Anterior cingulate cortex (tissue), 58 donors: Measurements from ENCODE around the gene WDR7.
A peak's percentile ranks its signal among the peaks of the same experiment; 100 is the strongest.

Source experiments
- DNase-seq, 58 donors: peaks; one replicate each; lab custom pipeline; 2025; lab: John Stamatoyannopoulos, UW

WDR7 gene

DNA sequence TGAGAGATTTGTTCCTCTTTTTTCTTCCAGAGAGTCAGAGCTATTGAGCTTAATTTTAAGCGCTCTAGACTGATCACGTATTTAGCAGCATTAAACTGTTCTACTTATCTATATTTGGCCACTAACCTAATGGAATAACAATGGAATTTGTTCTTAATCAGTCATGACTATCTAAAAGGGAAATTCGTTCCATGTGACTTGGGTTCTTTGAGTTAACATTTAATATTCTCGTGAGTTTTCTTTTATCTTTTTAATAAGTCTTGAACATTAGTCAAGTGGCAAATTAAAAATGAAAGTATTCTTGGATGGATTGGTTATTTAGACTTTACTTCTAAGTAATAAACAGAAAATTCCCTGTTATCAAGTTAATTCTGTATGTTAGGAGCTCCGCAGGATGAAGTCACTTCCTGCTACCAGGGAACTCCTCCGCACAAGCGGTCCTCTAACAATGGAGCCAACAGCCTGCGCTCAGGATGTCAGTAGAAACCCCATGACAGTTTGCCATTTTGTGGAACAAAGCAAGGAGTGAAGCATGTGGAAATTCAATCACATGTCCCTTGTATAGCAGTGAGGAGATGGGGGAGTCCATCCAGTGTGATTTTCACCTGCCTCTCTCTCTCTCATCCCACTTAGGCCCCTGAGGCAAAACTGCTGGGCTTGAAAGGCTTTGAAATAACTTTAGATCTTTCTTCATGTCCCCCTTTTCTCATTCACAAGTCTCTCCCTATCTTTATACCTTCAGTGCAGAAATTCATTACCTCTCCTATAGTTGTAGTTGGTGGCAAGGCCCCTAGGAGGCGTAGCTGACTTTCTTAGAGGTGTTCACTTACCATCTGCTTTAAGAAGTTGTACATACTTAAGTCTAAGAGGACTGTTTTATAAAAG, 138.1 kb downstream of the WDR7 start:
- DNase-seq: no peak

DNA sequence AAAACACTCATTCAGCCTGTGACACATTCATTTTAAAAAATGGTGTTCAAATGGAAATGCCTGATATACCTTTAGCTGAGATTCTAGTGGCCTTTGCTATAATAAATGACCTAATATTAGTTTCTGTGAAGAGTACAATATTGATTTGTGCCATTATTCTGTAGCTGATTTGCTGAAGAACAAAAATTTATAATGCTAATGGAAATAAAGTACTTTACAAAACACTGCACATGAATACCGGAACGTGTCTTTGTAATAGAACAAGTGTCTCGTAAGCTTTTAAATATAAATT, 138.7 kb downstream of the WDR7 start:
- no peak for DNase-seq

DNA sequence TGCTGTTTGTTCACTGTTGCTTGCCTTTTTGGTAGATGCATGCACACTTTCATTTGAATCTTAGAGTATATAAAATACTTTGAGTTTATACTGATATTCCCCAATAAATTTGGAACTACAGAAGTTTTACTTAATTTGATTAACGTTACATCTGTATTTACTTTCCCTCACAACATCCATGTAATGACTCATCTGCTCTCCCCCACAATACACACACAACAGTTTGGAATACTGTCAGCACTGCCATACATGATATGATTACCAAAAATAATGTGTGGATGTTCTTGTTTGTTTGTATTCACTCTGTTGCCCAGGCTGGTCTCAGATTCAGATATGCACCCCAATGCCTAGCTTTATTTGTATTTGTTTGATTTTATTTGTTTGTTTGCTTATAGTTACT, 144.2 kb downstream of the WDR7 start:
- no peak for DNase-seq

DNA sequence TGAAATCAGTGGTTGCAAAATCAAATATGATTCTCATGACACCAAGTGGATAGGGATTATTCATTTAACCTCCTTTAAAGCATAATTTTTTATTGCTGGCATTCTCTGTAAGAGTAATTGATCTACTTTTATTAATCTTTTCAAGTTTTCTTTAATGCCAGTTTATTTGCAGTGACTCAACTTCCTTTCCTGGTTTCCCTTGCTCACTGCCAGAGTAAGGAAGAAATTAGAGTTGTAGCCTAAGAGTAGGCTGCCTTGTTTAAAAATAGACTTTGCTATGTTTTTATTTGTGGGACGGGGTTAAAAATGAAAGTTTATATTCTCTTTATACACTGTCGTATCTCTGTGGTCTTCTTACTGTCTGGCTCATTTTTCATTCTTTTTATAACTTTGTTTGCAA, 148.6 kb downstream of the WDR7 start:
- no peak for DNase-seq

DNA sequence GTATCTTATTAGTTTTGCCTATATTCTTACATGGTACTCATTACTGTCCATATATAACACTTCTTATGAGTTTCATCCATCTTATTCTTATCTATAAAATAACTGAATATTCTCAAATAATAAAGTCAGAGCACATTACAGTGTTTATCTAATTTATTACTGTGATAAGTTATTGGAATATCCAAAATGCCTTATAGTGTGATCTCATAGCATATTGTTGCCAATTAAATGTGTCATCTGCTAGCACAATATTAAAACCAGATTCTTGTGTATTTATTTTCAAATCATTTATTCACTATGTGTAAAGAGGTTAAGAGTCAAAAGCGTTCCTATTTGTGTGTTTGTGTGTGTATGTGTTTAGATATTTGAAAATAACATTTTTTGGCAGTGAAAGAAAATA, 151.9 kb downstream of the WDR7 start:
- no peak for DNase-seq

DNA sequence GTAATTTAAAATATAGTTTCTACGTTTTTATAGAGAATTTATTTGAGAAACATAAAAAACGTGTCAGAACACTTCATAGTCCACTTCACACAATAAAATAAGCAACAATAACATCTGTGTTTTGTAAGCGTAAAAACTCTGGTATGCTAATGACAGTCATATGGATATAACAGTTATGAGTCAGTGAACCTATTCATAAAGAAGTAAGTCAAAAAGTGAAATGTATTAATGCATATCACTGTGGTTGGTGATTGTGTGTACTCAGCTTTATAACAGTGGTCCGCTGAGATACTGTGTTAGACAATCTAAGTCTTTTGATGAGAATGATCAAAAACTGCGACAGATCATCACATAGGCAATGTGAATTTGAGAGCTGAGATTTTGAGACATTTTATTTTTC, 153.2 kb downstream of the WDR7 start:
- DNase-seq: no peak

DNA sequence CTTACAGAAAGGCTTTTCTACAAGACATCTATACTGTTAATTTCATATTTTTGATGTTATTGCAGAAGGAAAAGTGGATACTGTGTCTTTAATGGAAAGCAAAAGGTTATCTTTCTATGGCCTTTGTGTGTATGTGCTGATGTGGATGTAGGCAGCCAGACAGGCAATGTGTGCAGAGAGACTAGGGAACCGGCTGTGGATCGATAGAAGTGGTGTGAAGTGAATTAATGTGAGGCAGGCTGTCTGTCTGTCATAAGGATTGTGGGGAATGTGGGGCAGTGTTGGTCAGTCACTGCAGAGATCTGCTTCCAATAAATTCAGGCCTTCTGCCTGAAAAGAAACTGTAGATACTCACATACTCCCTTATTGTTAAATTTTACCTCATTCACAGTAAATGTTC, 156.7 kb downstream of the WDR7 start:
- DNase-seq: no peak

DNA sequence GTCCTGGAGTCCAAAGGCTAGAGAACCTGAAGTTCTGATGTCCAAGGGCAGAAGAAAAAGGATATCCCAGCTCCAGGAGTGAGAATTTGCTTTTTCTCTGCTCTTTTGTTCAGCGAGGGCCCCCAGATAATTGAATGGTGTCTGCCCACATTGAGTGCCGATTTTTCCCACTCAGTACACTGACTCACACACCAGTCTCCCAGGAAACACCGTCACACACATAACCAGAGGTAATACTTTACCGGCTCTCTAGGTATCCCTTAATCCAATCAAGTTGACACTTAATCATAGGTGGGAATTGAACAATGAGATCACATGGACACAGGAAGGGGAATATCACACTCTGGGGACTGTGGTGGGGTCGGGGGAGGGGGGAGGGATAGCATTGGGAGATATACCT, 161.5 kb downstream of the WDR7 start:
- no peak for DNase-seq

DNA sequence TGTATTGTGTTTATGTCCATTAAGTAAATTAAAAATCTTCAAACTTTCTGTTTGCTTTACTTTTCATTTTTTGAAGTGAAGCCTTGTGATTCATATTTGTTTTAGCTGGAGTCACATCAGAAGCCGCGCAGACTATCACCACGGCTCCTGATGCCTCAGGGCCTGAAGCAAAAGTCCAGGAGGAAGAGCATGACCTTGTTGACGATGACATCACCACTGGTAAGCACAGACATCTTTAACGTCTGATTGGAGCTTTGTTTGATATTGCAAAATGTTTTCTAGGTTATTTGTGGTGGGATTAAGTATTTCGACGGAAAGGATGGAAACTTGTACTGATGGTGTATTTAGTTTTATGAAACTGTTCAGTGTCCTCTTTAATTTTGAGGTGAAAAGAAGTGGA, 164.8 kb downstream of the WDR7 start:
- DNase-seq: no peak

DNA sequence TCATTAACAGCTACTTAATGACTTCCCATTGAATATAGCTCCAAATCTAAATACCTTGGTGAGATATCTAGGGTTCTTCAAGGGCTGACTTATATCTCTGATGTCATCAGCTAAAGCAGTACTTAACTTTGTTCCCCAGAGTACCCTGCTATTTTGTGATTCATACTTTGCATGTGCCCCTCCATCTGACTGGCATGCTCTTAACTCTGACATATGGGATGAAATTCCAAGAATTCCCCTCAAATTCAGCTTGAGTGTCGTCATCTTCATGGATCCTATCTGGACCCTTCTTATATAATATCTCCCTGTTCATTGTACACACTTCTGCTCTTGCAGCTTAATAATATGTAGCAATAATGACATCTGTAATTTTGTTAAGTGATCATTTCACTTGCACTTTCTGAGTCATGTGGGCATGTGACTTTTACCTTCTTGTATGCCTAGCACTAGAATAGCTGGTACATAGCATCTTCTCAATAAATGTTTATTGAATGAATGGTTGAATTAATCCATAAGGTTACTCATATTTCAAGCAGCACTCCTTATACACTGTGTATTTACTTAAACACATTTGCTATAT, 172.9 kb downstream of the WDR7 start:
- DNase-seq: no peak

DNA sequence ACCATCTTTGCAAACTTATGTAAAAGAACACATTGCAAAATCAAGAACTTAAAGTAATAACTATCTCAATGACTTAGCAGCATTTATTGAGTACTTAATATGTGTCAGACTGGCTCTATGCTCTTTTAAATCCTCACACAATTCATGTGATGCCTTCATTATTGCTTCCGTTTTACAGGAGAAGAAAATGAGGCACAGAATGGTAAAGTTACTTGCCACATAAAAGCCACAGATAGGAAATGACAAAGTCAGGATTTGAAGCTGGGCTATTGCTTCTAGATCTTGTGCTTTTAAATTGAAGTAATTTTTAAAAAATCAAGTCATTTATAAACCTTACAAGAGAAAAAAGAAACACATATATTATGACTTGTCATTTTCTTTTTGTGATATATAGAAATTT, 174.2 kb downstream of the WDR7 start:
- no peak for DNase-seq

DNA sequence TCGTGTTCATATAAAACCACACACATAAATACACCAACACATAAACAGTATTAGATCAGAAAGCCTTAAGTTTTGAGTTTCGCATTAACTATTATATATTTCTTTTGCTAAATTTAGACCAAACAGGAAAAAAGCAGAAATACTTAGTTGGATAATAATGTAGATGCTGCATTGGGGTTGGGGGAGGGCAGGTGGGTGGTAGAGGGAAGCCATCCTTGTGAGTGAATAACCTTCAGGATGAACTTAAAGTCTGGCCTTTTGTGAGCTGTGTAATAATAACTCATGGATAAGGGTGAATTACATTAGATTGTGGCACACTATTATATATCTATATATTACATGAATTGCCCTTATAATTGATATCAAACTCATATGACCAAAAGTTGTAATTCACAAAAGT, 174.7 kb downstream of the WDR7 start:
- no peak for DNase-seq

DNA sequence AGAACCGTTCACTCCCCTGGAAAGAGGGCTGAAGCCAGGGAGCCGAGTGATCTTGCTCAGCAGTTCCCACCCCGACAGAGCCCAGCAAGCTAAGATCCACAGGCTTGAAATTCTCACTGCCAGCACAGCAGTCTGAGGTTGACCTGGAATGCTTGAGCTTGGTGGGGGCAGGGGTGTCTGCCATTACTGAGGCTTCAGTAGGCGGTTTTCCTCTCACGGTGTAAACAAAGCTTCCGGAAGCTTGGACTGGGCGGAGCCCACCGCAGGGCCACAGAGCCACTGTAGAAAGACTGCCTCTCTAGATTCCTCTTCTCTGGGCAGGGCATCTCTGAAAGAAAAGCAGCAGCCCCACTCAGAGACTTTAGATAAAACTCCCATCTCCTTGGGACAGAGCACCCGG, 180.8 kb downstream of the WDR7 start:
- DNase-seq: no peak

DNA sequence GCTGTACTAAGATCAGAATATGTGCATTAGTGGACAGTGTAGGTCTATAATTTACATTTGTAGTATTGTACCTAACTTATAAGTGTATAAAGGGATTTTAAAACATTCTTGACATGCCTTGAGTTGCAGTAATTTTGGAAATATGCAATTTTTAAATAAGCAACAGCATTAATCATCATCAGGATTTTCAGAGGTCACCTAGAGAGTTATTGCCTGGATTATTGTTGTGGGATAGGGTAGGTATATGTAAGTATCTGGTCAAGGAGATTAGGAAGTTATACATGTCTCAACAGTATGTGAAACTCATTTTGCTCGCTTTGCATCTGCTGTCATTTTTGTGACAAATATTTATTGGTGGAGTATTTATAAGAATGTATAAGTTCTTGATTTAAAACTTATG, 184.2 kb downstream of the WDR7 start:
- no peak for DNase-seq

DNA sequence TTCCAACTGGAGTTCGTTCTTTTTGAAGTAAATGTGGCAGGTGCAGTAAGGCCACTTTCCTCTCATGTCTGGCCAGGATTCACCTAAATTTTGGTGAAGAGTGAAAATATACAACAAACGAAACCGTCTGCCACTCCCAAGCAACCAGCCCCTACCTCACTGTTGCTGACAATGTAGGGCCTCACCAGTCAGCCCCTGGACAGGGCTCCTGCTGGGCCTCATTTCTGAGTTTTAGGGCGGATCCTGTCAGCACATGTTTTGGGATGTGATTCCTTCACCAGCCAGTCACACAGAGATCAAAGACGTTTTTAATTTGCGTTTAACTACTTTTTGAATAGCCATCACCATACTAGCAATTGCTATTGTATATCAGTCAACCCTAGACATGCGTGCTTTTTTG, 185.0 kb downstream of the WDR7 start:
- DNase-seq: no peak

DNA sequence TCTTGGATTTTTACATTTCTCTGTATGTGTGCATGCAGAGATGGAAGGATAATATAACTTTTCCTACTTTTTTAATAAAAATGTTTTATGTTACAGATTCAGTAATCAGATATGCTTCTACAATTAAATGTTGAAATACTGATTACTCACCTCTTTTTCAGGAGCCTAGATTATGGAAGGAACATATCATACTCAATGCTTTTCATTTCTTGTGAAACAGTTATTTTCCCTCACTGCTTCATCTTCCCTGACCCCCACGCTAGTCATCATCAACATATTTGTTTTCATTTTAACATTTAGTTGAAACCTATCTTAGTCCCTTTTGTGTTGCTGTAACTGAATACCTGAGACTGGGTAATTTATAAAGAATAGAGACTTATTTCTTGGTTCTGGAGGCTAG, 190.7 kb downstream of the WDR7 start:
- DNase-seq: no peak

DNA sequence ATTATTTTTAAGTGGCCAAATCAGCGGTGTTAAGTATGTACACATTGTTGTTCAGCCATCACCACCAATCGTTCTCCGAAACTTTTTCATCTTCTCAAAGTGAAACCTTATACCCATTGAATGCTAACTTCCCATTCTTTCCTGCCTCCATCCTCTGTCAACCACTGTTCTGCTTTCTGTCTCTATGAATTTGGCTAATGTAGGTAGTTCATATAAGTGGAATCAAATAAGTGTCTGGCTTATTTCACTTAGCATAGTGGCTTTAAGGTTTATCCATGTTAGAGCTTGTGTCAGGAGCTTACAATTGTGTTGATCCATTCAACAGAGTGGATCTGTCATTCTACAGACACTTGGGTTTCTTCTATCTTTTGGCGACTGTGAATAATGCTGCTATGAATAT, 192.1 kb downstream of the WDR7 start:
- DNase-seq: no peak

DNA sequence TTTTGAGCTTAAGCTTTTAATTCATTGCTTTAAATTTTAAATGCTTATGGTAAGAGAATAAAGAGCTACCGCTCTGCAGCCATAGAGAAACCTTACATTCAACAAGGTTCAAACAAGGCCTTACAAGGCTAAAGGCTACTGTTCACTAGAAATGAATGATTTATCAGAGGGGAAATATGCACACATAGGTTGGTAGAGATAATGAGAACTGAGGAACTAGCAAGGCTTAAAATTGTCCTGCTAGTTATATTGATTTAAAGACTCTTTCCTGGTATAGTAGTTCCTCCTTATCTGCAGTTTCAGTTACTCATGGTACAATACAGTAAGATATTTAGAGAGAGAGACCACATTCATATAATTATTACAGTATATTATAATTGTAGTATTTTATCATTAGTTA, 193.4 kb downstream of the WDR7 start:
- no peak for DNase-seq

DNA sequence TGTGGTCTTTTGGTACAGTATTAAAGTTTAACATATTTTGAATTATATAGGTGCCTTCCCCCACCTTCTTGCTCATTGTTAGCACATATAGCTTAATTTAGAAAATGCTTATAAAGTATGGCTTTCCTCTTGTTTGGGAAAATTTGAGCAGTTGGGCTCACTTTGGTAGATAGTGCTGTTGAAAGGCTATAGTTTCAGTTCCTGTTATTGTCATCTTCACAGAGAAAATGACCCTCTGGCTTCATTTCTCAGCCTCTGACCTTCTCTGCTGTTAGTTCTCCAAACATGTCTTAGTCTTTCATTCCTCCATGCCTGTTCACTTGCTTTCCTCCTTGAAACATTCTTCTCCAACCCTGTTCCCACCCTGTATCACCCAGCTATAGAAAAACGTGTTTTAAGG, 200.6 kb downstream of the WDR7 start:
- no peak for DNase-seq

DNA sequence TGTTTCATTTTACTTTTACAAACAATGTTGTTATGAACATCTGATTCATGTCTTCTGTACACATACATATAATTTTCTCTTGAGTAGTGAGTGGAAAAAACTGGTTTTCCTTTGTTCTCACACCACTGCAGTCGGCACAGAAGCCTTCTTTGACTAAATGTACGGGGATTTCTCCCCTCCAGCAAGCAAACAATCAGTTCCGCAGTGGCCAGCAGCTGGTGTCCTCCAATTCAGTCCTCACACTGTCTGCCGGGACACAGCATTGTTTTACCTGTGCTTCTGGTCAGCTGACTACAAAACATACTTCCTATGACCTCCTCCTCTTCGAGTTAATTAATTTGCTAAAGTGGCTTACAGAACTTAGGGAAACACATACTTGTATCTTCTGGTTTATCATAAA, 202.8 kb downstream of the WDR7 start:
- DNase-seq: peak in 10 of 58 donors; percentile 1 to 57 (median 15)

DNA sequence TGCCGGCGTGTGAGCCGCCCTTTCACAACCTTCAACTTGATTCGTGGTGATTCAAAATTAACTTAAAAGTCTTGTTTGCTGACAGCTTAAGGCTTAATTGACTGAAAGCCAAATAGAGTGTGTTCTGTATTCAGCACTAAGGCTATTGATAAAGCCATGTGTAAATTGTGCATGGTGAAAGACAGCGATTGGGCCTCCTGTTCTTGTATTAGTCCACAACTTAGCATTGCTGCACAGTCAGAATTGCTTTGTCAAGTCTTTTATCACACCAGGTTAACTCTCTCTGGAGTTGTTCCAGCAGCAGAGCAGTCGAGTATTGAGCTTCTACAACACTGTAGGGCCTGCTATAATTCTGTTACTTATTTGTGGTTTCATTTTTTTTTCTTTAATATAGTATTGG, 210.1 kb downstream of the WDR7 start:
- DNase-seq: no peak

DNA sequence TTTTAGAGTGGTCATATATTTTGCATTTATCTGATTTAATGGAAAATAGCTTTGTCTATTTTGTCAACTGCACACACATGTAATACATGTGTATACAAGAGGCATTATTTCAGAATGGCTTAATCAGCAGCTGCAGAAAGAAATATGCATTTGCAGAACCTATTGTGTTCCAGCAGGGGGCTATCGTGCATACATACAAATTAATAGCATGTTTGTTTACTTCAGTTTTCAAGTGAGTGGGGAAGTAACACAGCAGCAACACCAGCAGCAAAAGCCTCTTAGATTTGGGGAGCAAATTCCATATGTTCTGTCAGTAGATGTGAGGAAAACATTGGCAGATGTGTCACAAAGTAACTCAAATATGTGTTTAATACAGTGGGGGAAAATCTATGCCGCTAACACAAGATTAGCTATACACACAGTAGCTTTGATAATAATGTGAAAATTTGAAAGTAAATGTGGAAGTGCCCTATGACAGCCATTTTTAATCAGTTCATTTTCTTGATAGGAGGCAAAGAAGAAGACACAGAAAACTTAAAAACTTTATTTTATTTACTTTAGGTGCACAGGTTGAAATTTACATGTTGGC, 218.1 kb downstream of the WDR7 start:
- peak in 4 of 58 donors; percentile 9 to 62 (median 13) for DNase-seq
